Erythroblast (primary cell): ENCODE data around the gene PGLYRP3.

ENCODE experiments used
- GATA1 ChIP-seq: IDR thresholded peaks from 2 replicates; pipeline ENCODE4 v1.6.1; 2011; ENCODE audit warnings: low read depth, mild to moderate bottlenecking, control low read depth, low read length, moderate library complexity
- POLR2A ChIP-seq: IDR thresholded peaks from 2 replicates; pipeline ENCODE4 v1.6.1; 2011; ENCODE audit warnings: mild to moderate bottlenecking, low read length

GRCh38 chr1:153322568-153322967 lies 9.8 kb upstream of the PGLYRP3 start:
- TF ChIP-seq POLR2A, result no peak
- no peak for TF ChIP-seq GATA1
